ENCODE measurements around the gene BMPER.

GRCh38 chr7:33870120-33870519 lies 35.2 kb upstream of the BMPER start:
- TF ChIP-seq POLR2AphosphoS5 (IDR thresholded peaks at IDR 0.05; ENCODE audit: borderline replicate concordance, low read depth, low read length), result no peak
- no peak for TF ChIP-seq EZH2 (IDR thresholded peaks at IDR 0.05)

Measured in SK-N-MC (cell line).